GM18526 (cell line): ENCODE measurements around the gene ETFA.

ENCODE experiments used
- POLR2A ChIP-seq: IDR thresholded peaks from 3 replicates; pipeline ENCODE4 v1.6.1; 2011; ENCODE audit not compliant: insufficient read length; ENCODE audit errors: extremely low read depth

The ETFA gene

GRCh38 chr15:76201536-76202255 lies 109.6 kb downstream of the ETFA start:
- no peak for TF ChIP-seq POLR2A

GRCh38 chr15:76200641-76201105 lies 110.6 kb downstream of the ETFA start:
- no peak for TF ChIP-seq POLR2A

- no peak for TF ChIP-seq POLR2A
These were observed 111.2 kb downstream of the ETFA start for GRCh38 chr15:76200083-76200465.

- TF ChIP-seq POLR2A: no peak
These were observed 111.9 kb downstream of the ETFA start for GRCh38 chr15:76199106-76200082.

DNA sequence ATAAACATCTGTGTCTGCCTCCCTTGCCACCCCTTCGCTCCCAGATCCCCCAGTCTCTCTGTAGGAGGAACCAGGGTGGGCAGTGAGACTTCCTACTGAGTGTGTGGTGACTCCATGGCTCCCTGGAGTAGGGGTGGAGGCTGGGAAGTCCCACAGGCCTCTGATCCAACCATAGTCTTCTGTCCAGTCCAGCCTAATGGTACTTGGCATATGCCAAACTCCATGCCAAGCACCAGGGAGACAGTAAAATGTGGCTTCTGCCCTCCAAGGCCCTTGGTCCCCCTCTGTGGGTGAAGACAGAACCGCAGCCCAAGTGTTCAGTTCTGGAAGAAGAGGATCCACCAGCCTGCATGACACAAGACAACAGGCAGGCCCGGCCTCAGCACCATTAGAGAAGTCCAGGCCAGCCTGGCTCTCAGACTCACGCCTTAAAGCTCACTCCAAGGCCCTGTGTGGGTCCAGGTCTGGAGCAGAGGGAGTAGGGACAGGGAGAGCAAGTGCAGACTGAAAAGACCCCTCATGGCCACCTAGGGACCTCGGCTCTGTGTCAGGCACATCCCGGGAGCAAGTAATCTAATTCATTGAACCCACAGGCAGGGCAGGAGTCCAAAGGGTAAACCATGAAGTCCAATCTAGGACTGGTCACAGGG lies 112.7 kb downstream of the ETFA start:
- TF ChIP-seq POLR2A: no peak

- TF ChIP-seq POLR2A: no peak
These were observed 113.4 kb downstream of the ETFA start for GRCh38 chr15:76197703-76198455.

- no peak for TF ChIP-seq POLR2A
These were observed 114.7 kb downstream of the ETFA start for GRCh38 chr15:76196269-76197231.

- TF ChIP-seq POLR2A: no peak
These were observed 115.6 kb downstream of the ETFA start for GRCh38 chr15:76195506-76196268.

DNA sequence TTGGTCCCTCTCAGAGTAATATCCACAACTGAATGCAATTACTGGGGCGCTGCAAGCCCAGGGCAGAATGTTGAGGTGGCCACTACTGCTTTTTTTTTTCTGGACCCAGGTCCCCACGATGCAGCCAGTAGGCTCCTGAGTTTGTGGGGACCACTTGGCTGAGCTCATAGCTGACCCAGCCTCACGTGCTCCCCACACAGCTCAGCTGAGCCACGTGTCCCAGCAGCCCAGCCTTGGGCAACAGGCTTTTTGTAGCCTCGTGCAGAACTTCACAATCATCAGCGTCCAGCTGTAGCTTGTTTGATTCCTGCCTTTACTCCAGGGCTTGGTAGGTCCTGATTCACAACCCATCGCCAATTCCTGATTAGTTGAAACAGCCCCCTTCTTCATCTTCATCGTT lies 117.3 kb downstream of the ETFA start:
- no peak for TF ChIP-seq POLR2A

DNA sequence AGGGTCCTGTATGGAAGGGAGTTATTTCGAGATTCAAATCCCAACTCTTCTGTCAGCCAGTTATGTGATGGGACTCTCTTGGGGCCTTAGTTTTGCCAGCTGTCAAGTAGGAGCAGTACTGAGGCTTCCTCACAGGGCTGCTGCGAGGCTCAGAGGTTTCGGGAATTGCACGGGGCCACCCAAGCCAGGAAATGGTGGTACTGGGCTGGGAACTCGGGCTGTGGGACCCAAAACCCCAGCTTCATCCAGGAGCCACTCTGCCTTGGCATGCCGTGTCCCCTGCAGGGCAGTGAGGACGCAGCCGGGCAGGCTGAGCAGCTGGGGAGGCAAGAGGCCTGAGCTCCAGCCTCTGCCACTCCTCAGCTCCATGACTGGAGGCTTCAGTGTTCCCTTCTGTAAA lies 118.6 kb downstream of the ETFA start:
- TF ChIP-seq POLR2A: no peak

GRCh38 chr15:76191539-76192244 lies 119.6 kb downstream of the ETFA start:
- TF ChIP-seq POLR2A: no peak

DNA sequence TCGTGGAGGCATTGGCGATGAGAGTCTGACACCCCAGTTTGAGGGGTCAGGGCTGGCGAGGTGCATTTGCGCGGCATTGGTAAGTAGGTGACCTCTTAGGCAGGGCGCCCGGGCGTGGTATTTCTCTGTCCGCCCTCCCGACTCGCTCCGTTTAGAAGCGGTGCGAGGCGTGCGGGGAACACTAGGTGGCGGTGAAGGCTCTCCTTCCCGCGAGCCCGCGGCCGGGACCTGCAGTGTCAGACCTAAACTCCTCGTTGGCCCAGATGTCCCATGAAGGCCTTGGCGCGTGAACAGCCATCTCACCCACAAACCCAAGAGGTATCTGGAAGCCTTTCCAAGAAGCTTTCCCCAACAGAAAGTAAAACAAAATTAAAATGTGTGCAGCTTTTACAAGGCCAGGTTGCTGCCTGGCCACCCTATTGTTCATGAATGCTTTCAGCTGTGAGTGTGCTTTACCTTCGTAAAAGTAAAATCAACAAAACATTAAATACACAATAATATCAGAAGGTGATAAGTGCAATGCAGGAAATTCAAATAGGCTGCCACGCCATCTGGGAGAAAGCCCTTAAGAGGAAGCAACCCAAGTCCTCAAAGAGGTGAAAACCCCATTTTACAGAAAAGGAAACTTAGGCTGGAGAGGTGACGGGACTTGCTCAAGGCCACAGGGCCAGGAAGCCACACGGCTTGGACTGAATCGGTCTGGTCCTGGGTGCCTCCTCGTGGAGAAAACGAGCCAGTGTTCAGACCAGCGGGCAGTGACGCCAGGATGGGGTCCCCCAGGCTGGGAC lies 120.3 kb downstream of the ETFA start:
- TF ChIP-seq POLR2A: no peak
